HG03025 (cell line): ENCODE data around the gene GLRA3.
"Not testable (repeated sequence)": the region's sequence is repeated elsewhere in the genome, so short reads cannot be mapped to it uniquely, and the experiment has no call there.

Source experiments
- ATAC-seq: cut with Tn5 transposase; IDR thresholded peaks from one replicate; pipeline ENCODE4 v1.9.1; 2021; ENCODE audit warnings: mild to moderate bottlenecking, moderate library complexity; ENCODE audit not compliant: unreplicated experiment, low FRiP score

Gene GLRA3

GRCh38 chr4:174716986-174717770 is 111.9 kb downstream of the GLRA3 start:
- no peak for ATAC-seq

GRCh38 chr4:174714393-174715211 is 114.4 kb downstream of the GLRA3 start:
- ATAC-seq = peak; percentile 98

GRCh38 chr4:174713821-174714220 is 115.2 kb downstream of the GLRA3 start:
- ATAC-seq = no peak

GRCh38 chr4:174713181-174713580 is 115.9 kb downstream of the GLRA3 start:
- no peak for ATAC-seq

GRCh38 chr4:174709526-174709925 is 119.5 kb downstream of the GLRA3 start:
- ATAC-seq = no peak

GRCh38 chr4:174708381-174708780 is 120.7 kb downstream of the GLRA3 start:
- ATAC-seq = no peak

- no peak for ATAC-seq
Measured at GRCh38 chr4:174707902-174708301, 121.1 kb downstream of the GLRA3 start.

GRCh38 chr4:174707051-174707676 is 121.9 kb downstream of the GLRA3 start:
- ATAC-seq = peak; percentile 91

- ATAC-seq = no peak
Measured at GRCh38 chr4:174702979-174703478, 126.0 kb downstream of the GLRA3 start.

- no peak for ATAC-seq
Measured at GRCh38 chr4:174699654-174700053, 129.4 kb downstream of the GLRA3 start.

GRCh38 chr4:174697896-174698295 is 131.2 kb downstream of the GLRA3 start:
- ATAC-seq = no peak

- ATAC-seq = no peak
Measured at GRCh38 chr4:174697202-174697601, 131.8 kb downstream of the GLRA3 start.

- ATAC-seq = no peak
Measured at GRCh38 chr4:174696657-174697056, 132.4 kb downstream of the GLRA3 start.

GRCh38 chr4:174691876-174692275 is 137.2 kb downstream of the GLRA3 start:
- not testable (repeated sequence) for ATAC-seq

GRCh38 chr4:174690665-174691064 is 138.4 kb downstream of the GLRA3 start:
- no peak for ATAC-seq

- ATAC-seq = no peak
Measured at GRCh38 chr4:174689618-174690017, 139.4 kb downstream of the GLRA3 start.

- no peak for ATAC-seq
Measured at GRCh38 chr4:174686826-174687225, 142.2 kb downstream of the GLRA3 start.

- no peak for ATAC-seq
Measured at GRCh38 chr4:174681723-174682300, 147.2 kb downstream of the GLRA3 start.

- ATAC-seq = no peak
Measured at GRCh38 chr4:174674305-174674840, 154.7 kb downstream of the GLRA3 start.

GRCh38 chr4:174673865-174674264 is 155.2 kb downstream of the GLRA3 start:
- no peak for ATAC-seq
